ENCODE measurements around the gene OLFM2.
A peak's percentile ranks its signal among the peaks of the same experiment; 100 is the strongest.
"Not testable (repeated sequence)": the region's sequence is repeated elsewhere in the genome, so short reads cannot be mapped to it uniquely, and the experiment has no call there.

Gene OLFM2

GRCh38 chr19:9931629-9932028 is 4.7 kb downstream of the OLFM2 start:
- ATAC-seq: no peak
- Mint-ChIP-seq H3K9me3 (no peaks in the 10 kb centered on the region), H3K4me3 (no peak overlapping the region), H3K27ac (no peak overlapping the region), H3K4me1 (peaks cover 37% of the 10 kb centered on the region), H3K36me3 (no peaks in the 10 kb centered on the region), H3K27me3 (peaks cover 58% of the 10 kb centered on the region)

DNA sequence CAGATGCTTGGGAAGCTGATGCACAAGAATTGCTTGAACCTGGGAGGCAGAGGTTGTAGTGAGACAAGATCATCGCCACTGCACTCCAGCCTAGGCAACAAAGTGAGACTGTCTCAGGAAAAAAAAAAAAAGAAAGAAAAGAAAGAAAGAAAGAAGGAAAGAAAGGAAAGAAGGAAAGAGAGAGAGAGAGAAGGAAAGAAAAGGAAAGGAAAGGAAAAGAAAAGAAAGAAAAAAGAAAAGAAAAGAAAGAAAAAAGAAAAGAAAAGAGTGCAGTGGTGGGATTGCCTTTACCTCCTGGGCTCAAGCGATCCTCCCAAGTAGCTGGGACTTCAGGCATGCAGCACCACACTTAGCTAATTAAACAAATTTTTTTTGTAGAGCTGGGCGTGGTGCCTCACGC is 12.9 kb downstream of the OLFM2 start:
- Mint-ChIP-seq H3K36me3 (no peaks in the 10 kb centered on the region), H3K9me3 (no peaks in the 10 kb centered on the region), H3K27ac (no peak overlapping the region), H3K4me1 (peaks cover 8% of the 10 kb centered on the region), H3K4me3 (no peak overlapping the region), H3K27me3 (peaks cover 41% of the 10 kb centered on the region)
- no peak for ATAC-seq

DNA sequence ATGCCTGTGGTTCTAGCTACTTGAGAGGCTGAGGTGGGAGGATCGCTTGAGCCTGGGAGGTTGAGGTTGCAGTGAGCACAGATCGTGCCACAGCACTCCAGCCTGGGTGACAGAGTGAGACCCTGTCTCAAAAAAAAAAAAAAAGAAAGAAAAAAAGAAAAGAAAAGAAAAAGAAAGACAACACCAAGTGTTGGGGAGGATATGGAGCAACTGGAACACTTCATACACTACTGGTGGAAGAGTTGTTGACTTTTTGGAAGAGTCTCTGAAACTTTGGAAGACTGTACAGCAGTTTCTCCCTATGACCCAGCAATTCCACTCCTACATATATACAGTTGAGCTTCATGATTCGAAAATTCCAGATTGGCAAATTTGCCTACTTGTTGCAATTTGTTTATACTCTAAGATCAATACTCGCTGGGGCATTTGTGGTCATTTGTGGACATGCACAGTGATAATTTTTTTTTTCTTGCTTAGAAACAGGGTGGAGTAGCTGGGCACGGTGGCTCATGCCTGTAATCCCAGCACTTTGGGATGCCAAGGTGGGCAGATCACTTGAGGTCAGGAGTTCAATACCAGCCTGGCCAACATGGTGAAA is 13.4 kb downstream of the OLFM2 start:
- H3K4me1 Mint-ChIP-seq, H3K27ac Mint-ChIP-seq, H3K36me3 Mint-ChIP-seq, H3K9me3 Mint-ChIP-seq, H3K4me3 Mint-ChIP-seq, ATAC-seq: not testable (repeated sequence)
- H3K27me3 Mint-ChIP-seq: peaks cover 46% of the 10 kb centered on the region

GRCh38 chr19:9917321-9917720 is 19.0 kb downstream of the OLFM2 start:
- ATAC-seq: no peak
- H3K4me1 Mint-ChIP-seq: peaks cover 20% of the 10 kb centered on the region
- H3K27me3 Mint-ChIP-seq: peaks cover 55% of the 10 kb centered on the region
- no peak overlapping the region for H3K4me3 Mint-ChIP-seq
- H3K9me3 Mint-ChIP-seq: no peaks in the 10 kb centered on the region
- no peaks in the 10 kb centered on the region for H3K36me3 Mint-ChIP-seq
- H3K27ac Mint-ChIP-seq: no peak overlapping the region

GRCh38 chr19:9916719-9917118 is 19.6 kb downstream of the OLFM2 start:
- Mint-ChIP-seq H3K9me3 (no peaks in the 10 kb centered on the region), H3K4me1 (peaks cover 20% of the 10 kb centered on the region), H3K27ac (no peak overlapping the region), H3K36me3 (no peaks in the 10 kb centered on the region), H3K4me3 (no peak overlapping the region), H3K27me3 (peaks cover 55% of the 10 kb centered on the region)
- peak; percentile 72 for ATAC-seq

DNA sequence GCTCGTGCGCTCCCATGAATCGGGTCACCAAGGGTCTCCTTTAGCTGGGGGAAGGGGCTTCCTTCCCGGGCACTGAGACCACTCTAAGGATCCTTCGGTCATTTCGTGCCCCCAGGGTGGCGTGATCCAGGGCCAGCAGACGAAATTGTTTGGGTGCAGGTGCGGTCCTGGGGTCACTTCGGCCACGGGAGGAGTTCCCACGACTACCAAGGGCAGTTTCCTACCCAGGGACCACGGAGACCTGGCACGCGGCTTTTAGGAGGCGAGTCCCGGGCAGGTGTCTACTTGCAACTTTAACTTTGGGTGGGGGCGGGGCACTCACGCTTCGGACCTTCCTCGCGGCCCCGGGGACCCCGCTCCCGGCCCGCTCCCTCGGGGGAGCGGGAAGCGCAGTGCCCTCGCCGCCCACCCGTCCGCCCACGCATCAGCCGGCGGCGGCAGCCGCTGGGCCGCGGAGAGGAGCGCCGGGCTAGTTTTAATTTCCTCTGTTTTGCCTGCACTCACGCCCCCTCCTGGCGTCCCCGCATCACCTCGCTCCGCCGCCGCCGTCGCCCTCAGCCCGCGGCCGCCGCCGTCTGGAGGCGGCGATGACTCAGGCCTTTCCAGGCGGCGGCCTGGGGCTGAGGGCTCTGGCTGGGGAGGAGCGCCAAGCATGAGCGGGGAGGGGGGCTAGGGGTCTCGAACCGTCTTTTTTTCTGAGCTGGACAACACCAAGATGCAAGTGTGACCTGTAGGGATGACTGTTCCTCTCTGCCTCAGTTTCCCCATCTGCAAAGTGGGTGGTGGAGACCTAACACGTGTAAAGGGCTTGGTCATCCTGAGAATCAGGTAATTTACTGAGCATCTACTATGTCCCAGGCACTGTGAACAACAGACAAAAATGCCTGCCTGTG is 21.8 kb downstream of the OLFM2 start:
- Mint-ChIP-seq H3K36me3 (no peaks in the 10 kb centered on the region), H3K4me3 (peak overlapping the region; percentile 17), H3K27ac (no peak overlapping the region)

GRCh38 chr19:9914001-9914314 is 22.4 kb downstream of the OLFM2 start:
- Mint-ChIP-seq H3K4me1 (peaks cover 20% of the 10 kb centered on the region), H3K9me3 (no peaks in the 10 kb centered on the region), H3K27me3 (peaks cover 38% of the 10 kb centered on the region), H3K4me3 (no peak overlapping the region), H3K36me3 (no peaks in the 10 kb centered on the region), H3K27ac (no peak overlapping the region)
- ATAC-seq: no peak

More for the DNA sequence above, 21.8 kb downstream of the OLFM2 start:
- Mint-ChIP-seq H3K9me3 (no peaks in the 10 kb centered on the region), H3K27me3 (peaks cover 44% of the 10 kb centered on the region), H3K4me1 (peaks cover 20% of the 10 kb centered on the region)
- peak; percentile 72 for ATAC-seq

GRCh38 chr19:9913237-9914000 is 22.9 kb downstream of the OLFM2 start:
- ATAC-seq: peak; percentile 35
- peaks cover 33% of the 10 kb centered on the region for H3K27me3 Mint-ChIP-seq
- no peaks in the 10 kb centered on the region for H3K9me3 Mint-ChIP-seq
- no peak overlapping the region for H3K27ac Mint-ChIP-seq
- H3K36me3 Mint-ChIP-seq: no peaks in the 10 kb centered on the region
- H3K4me1 Mint-ChIP-seq: peaks cover 20% of the 10 kb centered on the region
- H3K4me3 Mint-ChIP-seq: no peak overlapping the region

GRCh38 chr19:9912551-9913236 is 23.6 kb downstream of the OLFM2 start:
- Mint-ChIP-seq H3K27me3 (peaks cover 33% of the 10 kb centered on the region), H3K9me3 (no peaks in the 10 kb centered on the region), H3K27ac (no peak overlapping the region), H3K36me3 (no peaks in the 10 kb centered on the region), H3K4me3 (peak overlapping the region; percentile 42), H3K4me1 (peaks cover 19% of the 10 kb centered on the region)
- no peak for ATAC-seq

- ATAC-seq: no peak
- H3K27me3 Mint-ChIP-seq: peaks cover 29% of the 10 kb centered on the region
- H3K4me1 Mint-ChIP-seq: peaks cover 8% of the 10 kb centered on the region
- H3K4me3 Mint-ChIP-seq: no peak overlapping the region
- no peaks in the 10 kb centered on the region for H3K9me3 Mint-ChIP-seq
- H3K36me3 Mint-ChIP-seq: no peaks in the 10 kb centered on the region
- H3K27ac Mint-ChIP-seq: no peak overlapping the region
These were observed 24.7 kb downstream of the OLFM2 start for GRCh38 chr19:9911524-9912185.

DNA sequence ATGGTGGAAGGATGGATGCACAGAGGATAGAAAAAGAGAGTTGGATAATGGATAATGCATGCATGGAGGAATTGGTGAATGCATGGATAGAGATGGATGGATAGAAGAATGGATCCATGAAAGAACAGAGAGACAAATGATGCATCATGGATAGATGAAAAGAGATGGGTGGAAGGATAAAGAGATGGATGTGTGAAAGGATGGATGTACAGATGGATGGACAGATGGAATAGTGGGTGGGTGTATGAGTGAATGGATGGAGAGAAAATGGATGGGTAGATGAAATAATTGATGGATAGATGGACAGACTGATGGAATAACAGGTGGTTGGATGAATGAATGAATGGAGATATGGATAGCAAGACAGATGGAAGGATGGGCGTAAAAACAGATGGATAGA is 25.7 kb downstream of the OLFM2 start:
- Mint-ChIP-seq H3K36me3 (no peaks in the 10 kb centered on the region), H3K27me3 (peaks cover 27% of the 10 kb centered on the region), H3K9me3 (no peaks in the 10 kb centered on the region), H3K4me3 (no peak overlapping the region), H3K4me1 (peaks cover 6% of the 10 kb centered on the region), H3K27ac (no peak overlapping the region)
- no peak for ATAC-seq

DNA sequence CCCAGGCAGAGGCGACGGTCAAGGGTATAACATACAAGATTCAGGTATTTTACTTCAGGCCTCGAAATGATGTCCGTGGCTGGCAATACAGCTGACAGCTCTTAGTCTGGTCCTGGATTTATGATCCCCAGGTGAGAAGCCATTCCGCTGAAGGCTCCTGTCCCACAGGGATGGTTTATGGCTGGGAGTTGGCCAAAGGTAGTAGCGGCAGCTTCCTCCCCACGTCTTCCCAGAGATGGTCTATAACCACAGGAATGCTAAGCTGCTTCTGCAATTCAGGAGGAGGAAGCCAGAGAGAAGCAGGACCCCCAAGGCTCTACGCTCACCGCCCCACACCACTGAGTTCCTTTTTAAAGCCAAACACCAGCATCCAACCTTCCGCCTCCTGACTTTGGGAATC is 27.1 kb downstream of the OLFM2 start:
- no peak for ATAC-seq
- Mint-ChIP-seq H3K27me3 (peaks cover 28% of the 10 kb centered on the region), H3K36me3 (no peaks in the 10 kb centered on the region), H3K4me1 (peaks cover 6% of the 10 kb centered on the region), H3K4me3 (no peak overlapping the region), H3K9me3 (no peaks in the 10 kb centered on the region), H3K27ac (no peak overlapping the region)

DNA sequence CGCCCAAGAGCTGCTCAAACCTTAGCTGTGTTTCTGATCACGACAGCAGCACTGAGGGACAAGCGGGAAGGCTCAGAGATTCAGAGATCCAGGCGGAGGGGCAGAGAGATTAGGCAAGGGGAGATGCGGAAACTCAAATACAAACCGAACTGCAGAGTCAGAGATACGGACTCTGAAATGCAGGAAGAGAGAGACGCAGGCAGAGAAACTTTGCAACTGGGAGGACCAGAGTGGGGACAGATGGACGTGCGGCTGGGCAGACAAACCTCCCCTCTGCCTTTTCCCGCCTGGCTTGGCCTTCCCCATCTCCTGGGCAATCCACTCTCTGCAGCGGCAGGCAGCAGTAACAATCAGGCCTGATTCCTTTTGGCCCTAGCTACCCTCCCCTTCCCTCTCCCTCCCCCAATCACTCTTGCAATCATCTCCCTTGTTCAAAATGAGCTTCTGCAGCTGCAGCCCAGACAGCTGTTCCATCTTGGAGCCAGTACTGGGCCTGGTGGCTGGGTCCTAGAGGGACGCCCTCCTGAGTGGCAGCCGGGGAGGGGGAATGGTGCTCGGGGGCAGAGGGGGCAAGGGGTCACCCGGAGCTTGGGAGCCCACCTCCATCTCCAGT is 29.7 kb downstream of the OLFM2 start:
- H3K27me3 Mint-ChIP-seq: peaks cover 43% of the 10 kb centered on the region
- no peak overlapping the region for H3K27ac Mint-ChIP-seq
- no peaks in the 10 kb centered on the region for H3K4me1 Mint-ChIP-seq
- ATAC-seq: no peak
- H3K36me3 Mint-ChIP-seq: no peaks in the 10 kb centered on the region
- no peaks in the 10 kb centered on the region for H3K9me3 Mint-ChIP-seq
- no peak overlapping the region for H3K4me3 Mint-ChIP-seq

- no peak for ATAC-seq
- Mint-ChIP-seq H3K9me3 (no peaks in the 10 kb centered on the region), H3K36me3 (no peaks in the 10 kb centered on the region), H3K27ac (no peak overlapping the region), H3K27me3 (peaks cover 73% of the 10 kb centered on the region), H3K4me3 (no peak overlapping the region), H3K4me1 (no peaks in the 10 kb centered on the region)
These were observed 33.0 kb downstream of the OLFM2 start for GRCh38 chr19:9903336-9903735.
